Cardiac muscle cell (in vitro differentiated cells and primary cell): Measurements from ENCODE around the gene GDE1. TPM values are rescaled to one million over a fixed set of nuclear protein-coding genes. Genes with fewer than 3 reads are reported as not detected.

Source experiments
- DNase-seq, 2 donors: peaks; one replicate each; pipeline versions ENCODE4 v3.0.0 to v3.0.0-alpha.2; 2010 to 2017; ENCODE audit warnings: low read depth in 1 of 2, low spot score in 1 of 2
- H3K27ac ChIP-seq: fragments of 200-600 bp; sonication (generic); 2 replicates; pipeline ENCODE4 v1.5.1; 2016
- H3K27me3 ChIP-seq: fragments of 200-600 bp; sonication (generic); 2 replicates; pipeline ENCODE4 v1.6.0; 2016; ENCODE audit warnings: control low read depth
- H3K36me3 ChIP-seq: fragments of 200-600 bp; sonication (generic); 2 replicates; pipeline ENCODE4 v1.5.1; 2016; ENCODE audit warnings: control low read depth
- H3K4me1 ChIP-seq: fragments of 200-600 bp; sonication (generic); 2 replicates; pipeline ENCODE4 v1.8.1; 2017; ENCODE audit warnings: low read depth, mild to moderate bottlenecking, mixed run types
- H3K4me3 ChIP-seq: fragments of 200-600 bp; sonication (generic); 2 replicates; pipeline ENCODE4 v1.5.1; 2016; ENCODE audit warnings: mild to moderate bottlenecking
- H3K9me3 ChIP-seq: fragments of 200-600 bp; sonication (generic); 2 replicates; pipeline ENCODE4 v1.5.1; 2017; ENCODE audit warnings: low read depth, mild to moderate bottlenecking, control low read depth
- CTCF ChIP-seq: IDR thresholded peaks from 2 replicates; pipeline ENCODE4 v1.5.1; 2012; ENCODE audit warnings: low read depth, mild to moderate bottlenecking, low read length
- polyA plus RNA-seq: library from polyadenylated mRNA; unstranded; fragments of >200 nt; fragmentation: Nextera tagmentation; extraction: Ambion mirVana; gene quantifications from 2 replicates; pipeline ENCODE4 v1.2.1, GENCODE V29; 2016
- total RNA-seq: library from RNA; depleted of rRNA; stranded (reverse); fragments of >200 nt; gene quantifications from 2 replicates; pipeline ENCODE4 v1.2.3, GENCODE V29; 2016

Gene GDE1
- total and polyA plus RNA-seq, 2 experiments from 2014 or later: 52.7 to 84.6 TPM

- Histone ChIP-seq H3K9me3 (no peaks in the 10 kb centered on the region), H3K36me3 (peaks cover 42% of the 10 kb centered on the region), H3K27me3 (no peaks in the 10 kb centered on the region), H3K4me3 (no peak overlapping the region), H3K27ac (no peak overlapping the region), H3K4me1 (peaks cover 3% of the 10 kb centered on the region)
- no peak for DNase-seq
- no peak for TF ChIP-seq CTCF
Observed at GRCh38 chr16:19515757-19516156, 6.1 kb downstream of the GDE1 start.

- peak in 1 of 2 donors; percentile 56 for DNase-seq
- Histone ChIP-seq H3K4me3 (no peak overlapping the region), H3K4me1 (no peaks in the 10 kb centered on the region), H3K27ac (no peak overlapping the region), H3K9me3 (no peaks in the 10 kb centered on the region), H3K27me3 (no peaks in the 10 kb centered on the region), H3K36me3 (peaks cover 59% of the 10 kb centered on the region)
- no peak for TF ChIP-seq CTCF
Observed at GRCh38 chr16:19513377-19514053, 8.4 kb downstream of the GDE1 start.

GRCh38 chr16:19512297-19512696 is 9.6 kb downstream of the GDE1 start:
- Histone ChIP-seq H3K4me3 (no peak overlapping the region), H3K9me3 (no peaks in the 10 kb centered on the region), H3K4me1 (no peaks in the 10 kb centered on the region), H3K36me3 (peaks cover 67% of the 10 kb centered on the region), H3K27ac (no peak overlapping the region), H3K27me3 (no peaks in the 10 kb centered on the region)
- DNase-seq: no peak
- no peak for TF ChIP-seq CTCF

- Histone ChIP-seq H3K4me1 (no peaks in the 10 kb centered on the region), H3K27ac (no peak overlapping the region), H3K9me3 (no peaks in the 10 kb centered on the region), H3K36me3 (peaks cover 56% of the 10 kb centered on the region), H3K4me3 (no peak overlapping the region), H3K27me3 (no peaks in the 10 kb centered on the region)
- TF ChIP-seq CTCF: no peak
- no peak for DNase-seq
Observed at GRCh38 chr16:19507867-19508266, 14.0 kb downstream of the GDE1 start.

- H3K27ac ChIP-seq: no peak overlapping the region
- no peak for TF ChIP-seq CTCF
- no peak overlapping the region for H3K4me3 ChIP-seq
- no peaks in the 10 kb centered on the region for H3K4me1 ChIP-seq
- DNase-seq: no peak
- no peaks in the 10 kb centered on the region for H3K27me3 ChIP-seq
- peaks cover 51% of the 10 kb centered on the region for H3K36me3 ChIP-seq
- H3K9me3 ChIP-seq: no peaks in the 10 kb centered on the region
Observed at GRCh38 chr16:19506965-19507364, 14.9 kb downstream of the GDE1 start.
